ENCODE data around the gene WBP11.

Gene WBP11

GRCh38 chr12:14803011-14803829 is at the start of gene WBP11, which contains the start of gene C12orf60:
Gene WBP11 (minus strand): TSS chr12:14803478. CDS start chr12:14801383, 2,095 bp downstream.
Gene C12orf60 (plus strand): TSS chr12:14803670. CDS start chr12:14822936, 19,266 bp downstream.
- DNase-seq = peak; percentile 99

GRCh38 chr12:14852880-14853279 is 49.6 kb upstream of the WBP11 start:
- DNase-seq = no peak

DNA sequence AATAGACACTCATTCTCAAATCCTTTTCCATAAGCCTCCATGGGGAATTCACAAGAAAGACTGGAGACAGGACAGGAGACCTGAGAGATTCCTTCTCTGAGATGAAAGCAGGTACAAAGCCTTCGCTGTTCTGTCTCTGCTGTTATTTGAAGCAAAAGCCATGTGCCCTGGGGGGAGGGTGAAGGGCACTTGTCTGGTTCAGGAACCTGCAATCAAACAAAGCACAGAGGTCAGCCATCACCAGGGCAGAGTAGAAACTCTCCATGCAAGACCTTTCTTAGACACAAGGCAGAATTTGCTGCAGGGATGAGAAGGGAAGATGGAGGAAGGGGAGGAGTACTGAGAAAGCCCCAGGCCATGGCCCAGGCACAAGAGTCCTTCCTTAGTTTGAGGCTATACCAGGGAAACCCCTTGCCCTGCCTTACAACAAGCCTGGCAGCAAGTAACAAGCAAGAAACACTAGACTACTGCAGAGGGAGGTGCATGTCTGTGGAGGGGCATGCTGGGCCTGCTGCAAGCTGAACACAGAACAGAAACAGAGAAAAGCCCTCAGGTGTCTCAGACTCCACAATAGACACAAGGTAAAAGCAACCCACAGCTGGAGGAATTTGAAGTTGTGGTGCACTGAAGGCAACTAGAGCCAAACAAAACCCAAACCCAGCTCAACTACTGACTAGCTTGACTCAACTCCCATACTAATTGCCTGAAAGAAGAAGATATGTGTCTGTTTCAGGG is 47.8 kb upstream of the WBP11 start:
- DNase-seq = no peak

- no peak for DNase-seq
Measured at GRCh38 chr12:14849661-14850060, 46.4 kb upstream of the WBP11 start.

GRCh38 chr12:14846876-14847580 is 43.8 kb upstream of the WBP11 start:
- DNase-seq = no peak

GRCh38 chr12:14846042-14846587 is 42.8 kb upstream of the WBP11 start:
- peak; percentile 67 for DNase-seq

GRCh38 chr12:14845350-14845750 is 42.1 kb upstream of the WBP11 start:
- DNase-seq = peak; percentile 86

GRCh38 chr12:14844401-14844800 is 41.1 kb upstream of the WBP11 start:
- DNase-seq = no peak

DNA sequence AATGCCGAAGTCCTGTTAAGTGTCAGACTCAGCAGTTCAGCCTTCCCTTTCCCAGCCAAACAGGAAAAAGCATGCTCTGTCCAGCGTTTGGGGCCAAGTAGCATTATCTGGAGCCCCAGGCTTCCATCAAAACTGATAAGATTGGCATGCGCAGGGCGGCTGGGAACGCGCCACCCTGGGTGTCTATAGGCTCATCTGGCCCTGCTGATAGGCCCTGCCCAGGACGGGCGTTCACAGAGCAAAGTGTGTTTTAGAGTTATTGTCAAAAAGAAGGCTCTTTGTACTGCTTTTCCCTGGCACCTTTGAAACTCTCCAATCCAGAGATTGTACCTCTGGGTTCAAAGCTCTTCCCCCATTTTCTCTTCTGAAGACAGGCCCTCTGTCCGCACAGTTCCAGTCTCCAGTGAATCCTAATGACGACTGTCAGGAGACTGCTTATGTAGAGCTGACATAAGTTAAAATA is 40.2 kb upstream of the WBP11 start, which contains the start of gene ART4:
TSS of gene ART4 (minus strand) at position 102 of the 463 bp plus-strand sequence. CDS start 413 bp downstream, outside the sequence.
- peak; percentile 92 for DNase-seq

DNA sequence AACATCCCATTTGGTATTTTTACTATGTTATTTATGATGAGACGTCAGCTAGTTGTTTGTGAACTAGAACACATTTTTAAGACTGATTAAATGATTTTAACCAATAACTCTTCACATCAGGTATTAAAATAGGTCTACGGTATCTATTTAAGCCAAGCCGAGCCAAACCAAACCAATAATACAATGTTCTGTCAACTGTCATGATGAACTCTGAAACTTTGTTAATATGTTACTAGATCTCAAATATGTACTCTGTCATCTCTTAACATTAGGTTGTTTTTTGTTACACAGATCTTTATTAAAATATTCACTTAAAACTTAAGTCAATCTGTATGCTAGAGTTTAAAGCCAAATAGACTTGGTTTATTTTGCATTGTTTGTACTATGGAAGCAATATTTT is 39.0 kb upstream of the WBP11 start:
- no peak for DNase-seq

- DNase-seq = no peak
Measured at GRCh38 chr12:14841761-14842160, 38.5 kb upstream of the WBP11 start.

- no peak for DNase-seq
Measured at GRCh38 chr12:14840616-14841015, 37.3 kb upstream of the WBP11 start.

DNA sequence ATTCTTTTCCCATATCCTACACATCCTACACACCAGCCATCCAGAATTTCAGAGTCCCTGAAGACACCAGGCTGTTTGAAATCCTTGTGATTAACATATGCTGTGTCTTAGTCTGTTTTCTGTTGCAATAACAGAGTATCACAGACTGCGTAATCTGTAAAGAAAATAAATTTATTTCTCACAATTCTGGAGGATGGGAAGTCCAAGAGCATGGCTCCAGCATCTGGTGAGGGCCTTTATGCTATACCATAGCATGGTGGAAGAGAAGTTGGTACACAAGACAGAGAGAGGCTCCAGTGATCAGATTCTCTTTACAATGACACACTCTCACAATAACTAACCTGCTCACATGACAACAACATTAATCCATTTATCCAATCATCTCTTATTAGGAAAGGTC is 36.0 kb upstream of the WBP11 start:
- no peak for DNase-seq

DNA sequence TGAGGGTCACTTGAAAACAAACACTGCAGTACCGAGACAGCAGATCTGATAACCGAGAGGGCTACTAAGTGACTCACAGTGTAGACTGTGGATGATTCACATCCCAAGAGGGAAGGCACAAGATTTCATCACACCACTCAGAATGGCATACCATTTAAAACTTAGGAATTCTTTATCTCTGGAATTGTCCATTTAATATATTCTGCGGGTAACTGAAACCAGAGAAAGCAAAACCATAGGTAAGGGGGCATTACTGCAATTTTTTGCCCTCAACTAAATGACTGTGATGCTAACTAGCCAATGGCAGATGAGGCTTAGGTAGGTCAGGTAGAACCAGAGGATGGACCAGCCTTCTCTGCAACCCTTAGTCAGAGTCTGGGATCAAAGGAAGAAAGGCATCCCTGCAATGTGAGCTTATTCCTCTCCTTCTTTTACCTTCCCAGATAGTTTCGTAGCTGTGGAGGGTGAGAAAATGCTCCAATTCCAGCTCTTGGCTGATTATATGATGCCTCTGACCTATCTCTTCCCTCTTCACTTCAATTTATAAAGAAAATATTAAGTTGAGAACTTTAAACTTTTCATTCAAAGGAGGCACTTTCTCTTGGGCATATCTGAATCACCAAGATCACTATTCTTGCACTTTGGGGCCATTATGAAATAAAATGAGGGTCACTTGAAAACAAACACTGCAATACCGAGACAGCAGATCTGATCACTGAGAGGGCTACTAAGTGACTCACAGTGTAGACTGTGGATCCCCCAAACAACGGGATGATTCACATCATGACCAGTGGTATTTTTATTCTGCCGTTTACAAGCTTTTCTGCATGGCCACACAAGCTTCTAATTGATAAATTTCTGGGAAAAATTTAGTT is 33.3 kb upstream of the WBP11 start:
- DNase-seq = peak; percentile 16

DNA sequence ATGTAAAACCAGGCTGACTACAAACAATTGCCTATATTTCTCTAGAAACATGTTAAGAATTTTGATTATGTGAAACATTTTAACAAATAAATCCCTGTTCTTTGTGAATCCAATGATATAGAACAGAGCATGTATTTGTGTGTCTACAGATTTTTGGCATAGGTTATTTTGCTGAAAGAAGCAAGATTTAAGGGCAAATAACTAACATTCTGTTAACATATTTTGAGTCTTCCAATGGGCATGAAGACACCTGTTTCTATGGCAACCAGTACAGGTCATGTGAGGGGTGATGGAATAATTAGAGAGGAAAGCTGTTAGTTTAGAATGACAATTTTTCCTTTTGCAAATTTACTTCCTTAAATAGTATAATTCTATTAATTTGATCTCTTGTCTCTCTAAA is 31.2 kb upstream of the WBP11 start:
- no peak for DNase-seq

DNA sequence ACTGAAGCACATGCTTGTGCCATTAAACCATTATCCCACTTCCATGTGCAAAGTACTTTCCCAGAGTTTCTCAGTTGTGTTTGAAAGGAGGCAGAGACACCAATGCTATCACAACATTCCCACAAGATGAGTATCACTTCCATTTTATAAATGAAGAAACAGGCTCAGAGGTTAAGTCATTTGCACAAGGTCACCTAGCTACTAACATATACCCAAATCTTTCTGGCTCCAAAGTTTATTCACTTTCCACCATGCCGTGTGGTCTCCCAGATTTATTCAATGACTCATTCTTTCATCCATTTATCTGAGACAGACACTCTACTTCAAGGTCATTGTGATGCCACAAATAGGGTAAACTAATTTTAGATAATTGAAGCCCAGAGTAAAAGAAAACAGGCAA is 30.7 kb upstream of the WBP11 start:
- DNase-seq = peak; percentile 29

DNA sequence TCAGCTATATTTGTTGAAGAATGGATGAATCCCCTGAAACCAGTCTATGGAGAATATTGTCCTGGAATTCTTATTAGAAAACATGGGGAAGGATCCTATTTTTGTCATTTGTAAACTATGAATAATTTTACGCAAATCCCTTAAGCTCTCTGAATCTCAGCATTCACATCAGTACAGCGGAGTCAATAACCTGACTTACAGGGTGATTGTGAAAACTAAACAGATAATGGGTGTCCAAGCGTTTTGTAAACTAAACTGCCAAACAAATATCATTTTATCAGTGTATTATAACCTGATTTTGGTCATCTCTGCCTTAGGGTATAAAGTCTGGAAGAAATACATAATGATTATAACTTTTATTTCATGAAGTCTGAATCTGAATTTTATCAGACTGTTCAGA is 30.1 kb upstream of the WBP11 start:
- DNase-seq = no peak

GRCh38 chr12:14828892-14829291 is 25.6 kb upstream of the WBP11 start:
- no peak for DNase-seq

GRCh38 chr12:14827043-14827442 is 23.8 kb upstream of the WBP11 start:
- no peak for DNase-seq

- no peak for DNase-seq
Measured at GRCh38 chr12:14826491-14826890, 23.2 kb upstream of the WBP11 start.

- DNase-seq = no peak
Measured at GRCh38 chr12:14825256-14825655, 22.0 kb upstream of the WBP11 start.

Data from hematopoietic multipotent progenitor cell treated with erythropoietin and hydrocortisone succinate and interleukin-3 and kit ligand, for 4 days (in vitro differentiated cells).